Stomach (tissue), 9 donors: ENCODE data around the gene SCYL2. TPM values are rescaled to one million over a fixed set of nuclear protein-coding genes. Genes with fewer than 3 reads are reported as not detected.
A peak's percentile ranks its signal among the peaks of the same experiment; 100 is the strongest.

Source experiments
- DNase-seq, 2 donors: peaks; one replicate each; pipeline versions ENCODE4 v3.0.0 to v3.0.0-alpha.2; 2013 to 2019
- H3K27ac ChIP-seq, 5 donors: fragments of 200-600 bp in 4 of 5; sonication (generic) in 4 of 5; one replicate each; pipeline ENCODE4 v1.5.1; 2013 to 2019; ENCODE audit warnings: mild to moderate bottlenecking in 1 of 5, moderate library complexity in 1 of 5
- H3K27me3 ChIP-seq, 3 donors: fragments of 200-600 bp; sonication (generic); one replicate each; pipeline ENCODE4 v1.5.1; 2017 to 2019; ENCODE audit warnings: mixed run types in 1 of 3
- H3K36me3 ChIP-seq, 4 donors: fragments of 200-600 bp; sonication (generic); 1 replicate in 3 of 4; 2 replicates in 1 of 4; pipeline ENCODE4 v1.5.1; 2016 to 2019
- H3K4me1 ChIP-seq, 4 donors: fragments of 200-600 bp; sonication (generic); one replicate each; pipeline ENCODE4 v1.5.1; 2016 to 2019
- H3K4me3 ChIP-seq, 4 donors: fragments of 200-600 bp; sonication (generic) in 3 of 4; one replicate each; pipeline ENCODE4 v1.5.1; 2016 to 2019; ENCODE audit warnings: mild to moderate bottlenecking in 1 of 4
- H3K9me3 ChIP-seq, 4 donors: fragments of 200-600 bp; sonication (generic); one replicate each; pipeline ENCODE4 v1.5.1; 2016 to 2019
- CTCF ChIP-seq, 7 experiments: fragments of 450-650 bp in 4 of 7; fragments of 200-600 bp in 3 of 7; sonication (generic) in 3 of 7; IDR thresholded peaks; one replicate each; pipeline ENCODE4 v1.5.1; 2016 to 2019; ENCODE audit warnings: antibody characterized with exemption in 7 of 7, control low read depth in 2 of 7, mild to moderate bottlenecking in 1 of 7
- EP300 ChIP-seq: sonication (generic); formaldehyde crosslinking; IDR thresholded peaks from one replicate; pipeline ENCODE4 v1.6.1; 2017; ENCODE audit warnings: antibody characterized with exemption
- POLR2A ChIP-seq, 4 donors: fragments of 450-650 bp; IDR thresholded peaks; one replicate each; pipeline ENCODE4 v1.6.1; 2016; ENCODE audit warnings: antibody characterized with exemption in 4 of 4, control low read depth in 2 of 4, mild to moderate bottlenecking in 1 of 4, moderate library complexity in 1 of 4
- POLR2AphosphoS5 ChIP-seq, 3 donors: sonication (generic); formaldehyde crosslinking; IDR thresholded peaks; one replicate each; pipeline ENCODE4 v1.6.1; 2016; ENCODE audit warnings: antibody characterized with exemption in 3 of 3
- WGBS, 5 donors: extraction: QIAGEN DNeasy Blood & Tissue Kit in 3 of 5; methylation state at CpG; one replicate each; pipeline versions ENCODE4 v1.1.5 to v1.1.7; 2013 to 2018; 5-methylcytosine and 5-hydroxymethylcytosine counted together
- intact Hi-C: fragments of 100-400 bp; cut with DNase I; formaldehyde crosslinking; loops from one replicate; pipeline ENCODE4 v1.15.1; 2023; ENCODE audit warnings: low total_unique reads
- polyA plus RNA-seq, 3 donors: library from polyadenylated mRNA; stranded (reverse); fragments of 200-250 nt; gene quantifications; one replicate each; pipeline ENCODE4 v1.2.3, GENCODE V29; 2013
- total RNA-seq, 5 donors: library from RNA; depleted of rRNA; stranded (reverse); fragments of >200 nt; gene quantifications; one replicate each; pipeline versions ENCODE4 v1.1.0 to v1.2.3, GENCODE V29; 2014 to 2016
- donor health status: healthy with polysubstance abuse.
- donor health status: Bipolar disorder and iron deficiency.
- donor health status: healthy.

The SCYL2 gene
- total and polyA plus RNA-seq, 8 donors = 9.1 to 97.3 (median 28.7) TPM

- no peaks in the 10 kb centered on the region for H3K36me3 ChIP-seq
Measured at GRCh38 chr12:100267603-100268281, 765 bp downstream of the SCYL2 start.

GRCh38 chr12:100268835-100269564, 2.0 kb downstream of the SCYL2 start:
- no peaks in the 10 kb centered on the region for H3K36me3 ChIP-seq
- WGBS, 5 donors = 25 to 40% (median 31%) methylated on average over 5 of the region's 5 CpGs
- peak in 1 of 2 donors; percentile 13 for DNase-seq
- H3K4me3 ChIP-seq = peak overlapping the region; percentile 5 to 88 (median 72)
- peaks cover 14 to 59% (median 45%) of the 10 kb centered on the region in 4 donors for H3K4me1 ChIP-seq
- TF ChIP-seq CTCF (IDR thresholded peaks at IDR 0.05) (no peak), EP300 (no peak), POLR2A (IDR thresholded peaks at IDR 0.05) (no peak), POLR2AphosphoS5 (IDR thresholded peaks at IDR 0.05) (no peak)
- intact Hi-C loops = no loop called here
- no peaks in the 10 kb centered on the region for H3K9me3 ChIP-seq
- peak overlapping the region in 3 of 5 donors; percentile 27 to 98 (median 29) for H3K27ac ChIP-seq
- H3K27me3 ChIP-seq = no peaks in the 10 kb centered on the region

More at GRCh38 chr12:100267603-100268281, 765 bp downstream of the SCYL2 start:
- Histone ChIP-seq H3K27me3 (no peaks in the 10 kb centered on the region), H3K9me3 (no peaks in the 10 kb centered on the region), H3K4me3 (peak overlapping the region; percentile 66 to 90 (median 82)), H3K4me1 (peaks cover 14 to 47% (median 35%) of the 10 kb centered on the region in 4 donors), H3K27ac (peak overlapping the region; percentile 91 to 99 (median 98))
- TF ChIP-seq EP300 (no peak), CTCF (IDR thresholded peaks at IDR 0.05) (no peak), POLR2AphosphoS5 (IDR thresholded peaks at IDR 0.05) (no peak), POLR2A (IDR thresholded peaks at IDR 0.05) (no peak)
- WGBS, 5 donors = 0 to 1% (median 1%) methylated on average over 29 to 33 of the region's 33 CpGs
- DNase-seq = peak in 1 of 2 donors; percentile 33
- intact Hi-C loops = no loop called here

- Histone ChIP-seq H3K4me3 (no peak overlapping the region), H3K27ac (no peak overlapping the region), H3K36me3 (peaks cover 0 to 6% (median 2%) of the 10 kb centered on the region in 4 donors), H3K4me1 (peaks cover 9 to 71% (median 42%) of the 10 kb centered on the region in 4 donors), H3K27me3 (no peaks in the 10 kb centered on the region), H3K9me3 (no peaks in the 10 kb centered on the region)
- TF ChIP-seq EP300 = no peak
- TF ChIP-seq POLR2AphosphoS5 (IDR thresholded peaks at IDR 0.05) = no peak
- no peak for TF ChIP-seq POLR2A (IDR thresholded peaks at IDR 0.05)
- no peak for TF ChIP-seq CTCF (IDR thresholded peaks at IDR 0.05)
- no peak for DNase-seq
- WGBS, 5 donors = 84 to 88% (median 87%) methylated on average over 4 of the region's 4 CpGs
- intact Hi-C loops = no loop called here
Measured at GRCh38 chr12:100273782-100274181, 6.8 kb downstream of the SCYL2 start.

- no peaks in the 10 kb centered on the region for H3K27me3 ChIP-seq
- 34 to 55% (median 39%) methylated on average over 2 of the region's 2 CpGs for WGBS, 5 donors
- no peak overlapping the region for H3K27ac ChIP-seq
Measured at GRCh38 chr12:100274291-100274690, 7.3 kb downstream of the SCYL2 start.

More at GRCh38 chr12:100274291-100274690, 7.3 kb downstream of the SCYL2 start:
- peaks cover 0 to 6% (median 2%) of the 10 kb centered on the region in 4 donors for H3K36me3 ChIP-seq
- no peak for DNase-seq
- intact Hi-C loops = no loop called here
- TF ChIP-seq POLR2A (IDR thresholded peaks at IDR 0.05) (no peak), POLR2AphosphoS5 (IDR thresholded peaks at IDR 0.05) (no peak), CTCF (IDR thresholded peaks at IDR 0.05) (no peak), EP300 (no peak)
- peaks cover 4 to 71% (median 37%) of the 10 kb centered on the region in 4 donors for H3K4me1 ChIP-seq
- H3K4me3 ChIP-seq = no peak overlapping the region
- H3K9me3 ChIP-seq = no peaks in the 10 kb centered on the region
